ENCODE data around the gene SEPTIN10. TPM values are rescaled to one million over a fixed set of nuclear protein-coding genes. Genes with fewer than 3 reads are reported as not detected.

The SEPTIN10 gene
- total RNA-seq, 2 experiments from 2014 or later, result 0.21 to 0.56 TPM

- Mint-ChIP-seq H3K27me3 (no peaks in the 10 kb centered on the region), H3K36me3 (peaks cover 3% of the 10 kb centered on the region), H3K9me3 (no peaks in the 10 kb centered on the region), H3K4me1 (no peaks in the 10 kb centered on the region), H3K4me3 (no peak overlapping the region), H3K27ac (no peak overlapping the region)
- no peak for DNase-seq
These were observed 116.3 kb downstream of the SEPTIN10 start for GRCh38 chr2:109497463-109497862.

GRCh38 chr2:109494351-109494750 is 119.4 kb downstream of the SEPTIN10 start:
- Mint-ChIP-seq H3K27ac (no peak overlapping the region), H3K36me3 (peaks cover 3% of the 10 kb centered on the region), H3K27me3 (no peaks in the 10 kb centered on the region), H3K4me1 (no peaks in the 10 kb centered on the region), H3K4me3 (no peak overlapping the region), H3K9me3 (no peaks in the 10 kb centered on the region)
- DNase-seq, result no peak

- H3K27me3 Mint-ChIP-seq, result no peaks in the 10 kb centered on the region
- no peaks in the 10 kb centered on the region for H3K4me1 Mint-ChIP-seq
- H3K9me3 Mint-ChIP-seq, result no peaks in the 10 kb centered on the region
- peaks cover 3% of the 10 kb centered on the region for H3K36me3 Mint-ChIP-seq
- H3K27ac Mint-ChIP-seq, result no peak overlapping the region
- no peak overlapping the region for H3K4me3 Mint-ChIP-seq
- DNase-seq, result no peak
These were observed 120.4 kb downstream of the SEPTIN10 start for GRCh38 chr2:109493176-109493935.

Other genes starting within 250 kb of the SEPTIN10 start
- under 1 TPM; 0.14 to 0.31 TPM for gene SOWAHC, start 398 bp upstream of the SEPTIN10 start, total RNA-seq
- 10 to 100 TPM; 22.2 to 27.9 TPM for gene RGPD5, start 180.3 kb upstream of the SEPTIN10 start, total RNA-seq

All from activated naive CD8-positive, alpha-beta T cell treated with anti-CD3 and anti-CD28 coated beads for 36 hours (primary cell).